Chondrocyte (in vitro differentiated cells): ENCODE data around the gene MACROH2A2. TPM values are rescaled to one million over a fixed set of nuclear protein-coding genes. Genes with fewer than 3 reads are reported as not detected.

Experiments
- DNase-seq: peaks from one replicate; pipeline ENCODE4 v3.0.0; 2021; ENCODE audit warnings: mixed read lengths, low spot score
- H3K27ac Mint-ChIP-seq: one replicate; pipeline ENCODE4 v1.8.0; 2021; ENCODE audit warnings: mild to moderate bottlenecking, moderate library complexity, mixed read lengths; ENCODE audit not compliant: unreplicated experiment
- H3K27me3 Mint-ChIP-seq: 2 replicates; pipeline ENCODE4 v1.8.0; 2021; ENCODE audit warnings: low read depth, mixed read lengths
- H3K36me3 Mint-ChIP-seq: 2 replicates; pipeline ENCODE4 v1.8.0; 2021; ENCODE audit warnings: low read depth, mixed read lengths
- H3K4me1 Mint-ChIP-seq: 2 replicates; pipeline ENCODE4 v1.8.0; 2021; ENCODE audit warnings: low read depth, mild to moderate bottlenecking, mixed read lengths
- H3K4me3 Mint-ChIP-seq: one replicate; pipeline ENCODE4 v1.8.0; 2021; ENCODE audit warnings: mild to moderate bottlenecking, moderate library complexity, mixed read lengths; ENCODE audit not compliant: unreplicated experiment
- H3K9me3 Mint-ChIP-seq: 2 replicates; pipeline ENCODE4 v1.8.0; 2021; ENCODE audit warnings: low read depth, mixed read lengths
- total RNA-seq: library from RNA; stranded (reverse); gene quantifications from 3 replicates; pipeline ENCODE4 v1.2.1, GENCODE V29; 2021
- TF ChIP-seq, protein P1 (sequence below): fragments of 200-600 bp; sonication (generic); IDR thresholded peaks from 2 replicates; pipeline ENCODE4 v1.5.0; 2021; ENCODE audit warnings: antibody characterized with exemption, mild to moderate bottlenecking, moderate library complexity

MACROH2A2 gene
- total RNA-seq, 1 donor from 2014 or later = 22.9 TPM

DNA sequence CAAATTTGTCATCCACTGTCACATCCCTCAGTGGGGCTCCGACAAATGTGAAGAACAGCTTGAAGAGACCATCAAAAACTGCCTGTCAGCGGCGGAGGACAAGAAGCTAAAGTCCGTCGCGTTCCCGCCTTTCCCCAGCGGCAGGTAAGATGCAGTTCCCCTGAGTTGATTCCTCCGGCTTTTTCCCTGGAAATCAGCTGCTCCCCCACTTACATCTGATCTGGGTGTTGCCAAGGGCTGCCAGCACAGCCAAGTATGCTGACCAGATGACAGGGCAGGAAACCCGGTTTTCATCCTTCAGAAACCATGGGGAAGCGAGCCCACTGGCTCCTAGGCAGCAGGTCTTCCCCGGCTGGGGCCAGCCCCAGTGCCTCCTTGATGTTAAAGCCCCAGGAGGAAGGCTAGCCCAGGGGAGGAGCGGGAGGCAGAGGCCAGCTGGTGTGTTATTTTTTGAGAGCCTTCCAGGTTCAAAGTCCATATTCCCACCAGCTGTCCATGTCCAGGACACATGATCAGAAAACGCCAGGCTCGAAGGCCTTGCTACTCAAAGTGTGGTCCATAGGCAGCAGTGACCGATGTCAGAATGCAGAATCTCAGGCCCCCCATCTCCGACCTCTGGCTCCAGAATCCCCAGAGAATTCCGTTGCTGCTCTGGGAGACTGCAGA, 56.6 kb downstream of the MACROH2A2 start:
- no peak for DNase-seq
- H3K27ac Mint-ChIP-seq = no peak overlapping the region

DNA sequence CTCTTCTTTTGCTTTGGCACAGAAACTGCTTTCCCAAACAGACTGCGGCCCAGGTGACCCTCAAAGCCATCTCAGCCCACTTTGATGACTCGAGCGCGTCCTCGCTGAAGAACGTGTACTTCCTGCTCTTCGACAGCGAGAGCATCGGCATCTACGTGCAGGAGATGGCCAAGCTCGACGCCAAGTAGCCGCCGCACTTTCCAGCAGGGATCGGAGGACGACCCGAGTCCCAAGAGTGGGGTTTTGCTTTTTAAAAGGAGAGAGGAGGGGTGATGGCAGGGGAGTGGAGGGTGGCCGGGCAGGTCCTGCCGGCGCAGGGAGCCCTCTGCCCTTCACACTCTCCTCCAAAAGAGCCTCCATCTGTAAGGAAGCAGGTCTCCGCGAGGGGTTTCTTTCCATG, 58.9 kb downstream of the MACROH2A2 start:
- H3K4me1 Mint-ChIP-seq = peaks cover 7% of the 10 kb centered on the region
- TF ChIP-seq, protein P1, sequence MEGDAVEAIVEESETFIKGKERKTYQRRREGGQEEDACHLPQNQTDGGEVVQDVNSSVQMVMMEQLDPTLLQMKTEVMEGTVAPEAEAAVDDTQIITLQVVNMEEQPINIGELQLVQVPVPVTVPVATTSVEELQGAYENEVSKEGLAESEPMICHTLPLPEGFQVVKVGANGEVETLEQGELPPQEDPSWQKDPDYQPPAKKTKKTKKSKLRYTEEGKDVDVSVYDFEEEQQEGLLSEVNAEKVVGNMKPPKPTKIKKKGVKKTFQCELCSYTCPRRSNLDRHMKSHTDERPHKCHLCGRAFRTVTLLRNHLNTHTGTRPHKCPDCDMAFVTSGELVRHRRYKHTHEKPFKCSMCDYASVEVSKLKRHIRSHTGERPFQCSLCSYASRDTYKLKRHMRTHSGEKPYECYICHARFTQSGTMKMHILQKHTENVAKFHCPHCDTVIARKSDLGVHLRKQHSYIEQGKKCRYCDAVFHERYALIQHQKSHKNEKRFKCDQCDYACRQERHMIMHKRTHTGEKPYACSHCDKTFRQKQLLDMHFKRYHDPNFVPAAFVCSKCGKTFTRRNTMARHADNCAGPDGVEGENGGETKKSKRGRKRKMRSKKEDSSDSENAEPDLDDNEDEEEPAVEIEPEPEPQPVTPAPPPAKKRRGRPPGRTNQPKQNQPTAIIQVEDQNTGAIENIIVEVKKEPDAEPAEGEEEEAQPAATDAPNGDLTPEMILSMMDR = no peak
- H3K4me3 Mint-ChIP-seq = no peak overlapping the region
- peaks cover 18% of the 10 kb centered on the region for H3K36me3 Mint-ChIP-seq
- no peaks in the 10 kb centered on the region for H3K27me3 Mint-ChIP-seq
- H3K9me3 Mint-ChIP-seq = no peaks in the 10 kb centered on the region
- no peak overlapping the region for H3K27ac Mint-ChIP-seq
- DNase-seq = no peak

More for the DNA sequence above, 56.6 kb downstream of the MACROH2A2 start:
- TF ChIP-seq, protein P1 = no peak
- Mint-ChIP-seq H3K9me3 (no peaks in the 10 kb centered on the region), H3K36me3 (peaks cover 19% of the 10 kb centered on the region), H3K4me1 (peaks cover 7% of the 10 kb centered on the region), H3K27me3 (no peaks in the 10 kb centered on the region), H3K4me3 (no peak overlapping the region)

DNA sequence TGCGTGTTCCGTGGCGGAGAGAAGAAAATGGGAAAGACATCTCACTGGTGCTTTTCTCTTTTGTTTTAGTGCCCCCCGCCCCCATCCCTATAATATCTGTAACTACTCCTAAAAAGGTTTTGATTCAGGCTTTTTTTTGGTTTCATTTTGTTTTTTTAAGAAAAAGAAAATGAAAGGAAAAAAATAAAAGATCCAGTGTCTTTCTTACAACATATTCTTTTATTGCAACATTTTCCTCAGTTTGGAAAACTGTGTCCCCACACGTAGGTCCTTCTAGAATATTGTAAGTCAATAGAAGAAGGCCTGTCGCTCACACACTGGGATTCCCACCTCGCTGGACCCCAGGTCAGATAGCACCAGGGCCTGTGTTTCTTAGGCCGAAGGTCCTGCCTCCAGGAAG, 59.4 kb downstream of the MACROH2A2 start:
- no peaks in the 10 kb centered on the region for H3K27me3 Mint-ChIP-seq

DNA sequence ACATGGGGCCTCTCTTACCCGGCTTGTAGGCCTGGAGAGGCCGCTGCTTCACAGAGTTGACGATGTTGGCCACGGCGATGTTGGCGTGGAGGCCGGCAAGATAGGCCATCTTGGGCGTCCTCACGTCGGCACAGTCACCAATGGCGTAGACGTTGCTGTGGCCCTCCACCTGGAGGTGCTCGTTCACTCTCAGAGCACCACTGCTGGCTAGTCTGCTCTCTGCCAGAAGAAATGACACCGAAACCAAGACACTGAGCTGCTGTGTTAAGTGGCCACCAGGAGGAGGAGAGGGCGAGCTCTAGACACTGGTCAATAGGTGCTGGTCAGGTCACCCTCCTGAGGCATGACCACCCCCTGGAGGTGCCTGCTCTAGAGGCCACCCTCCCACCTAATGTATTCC, 62.3 kb downstream of the MACROH2A2 start:
- TF ChIP-seq, protein P1 = no peak
- Mint-ChIP-seq H3K27me3 (no peaks in the 10 kb centered on the region), H3K9me3 (no peaks in the 10 kb centered on the region), H3K4me3 (no peak overlapping the region), H3K36me3 (peaks cover 18% of the 10 kb centered on the region), H3K4me1 (peaks cover 7% of the 10 kb centered on the region), H3K27ac (no peak overlapping the region)
- DNase-seq = no peak

More for the DNA sequence above, 59.4 kb downstream of the MACROH2A2 start:
- TF ChIP-seq, protein P1 = no peak
- Mint-ChIP-seq H3K27ac (no peak overlapping the region), H3K4me3 (no peak overlapping the region), H3K4me1 (peaks cover 7% of the 10 kb centered on the region), H3K36me3 (peaks cover 18% of the 10 kb centered on the region), H3K9me3 (no peaks in the 10 kb centered on the region)
- no peak for DNase-seq

DNA sequence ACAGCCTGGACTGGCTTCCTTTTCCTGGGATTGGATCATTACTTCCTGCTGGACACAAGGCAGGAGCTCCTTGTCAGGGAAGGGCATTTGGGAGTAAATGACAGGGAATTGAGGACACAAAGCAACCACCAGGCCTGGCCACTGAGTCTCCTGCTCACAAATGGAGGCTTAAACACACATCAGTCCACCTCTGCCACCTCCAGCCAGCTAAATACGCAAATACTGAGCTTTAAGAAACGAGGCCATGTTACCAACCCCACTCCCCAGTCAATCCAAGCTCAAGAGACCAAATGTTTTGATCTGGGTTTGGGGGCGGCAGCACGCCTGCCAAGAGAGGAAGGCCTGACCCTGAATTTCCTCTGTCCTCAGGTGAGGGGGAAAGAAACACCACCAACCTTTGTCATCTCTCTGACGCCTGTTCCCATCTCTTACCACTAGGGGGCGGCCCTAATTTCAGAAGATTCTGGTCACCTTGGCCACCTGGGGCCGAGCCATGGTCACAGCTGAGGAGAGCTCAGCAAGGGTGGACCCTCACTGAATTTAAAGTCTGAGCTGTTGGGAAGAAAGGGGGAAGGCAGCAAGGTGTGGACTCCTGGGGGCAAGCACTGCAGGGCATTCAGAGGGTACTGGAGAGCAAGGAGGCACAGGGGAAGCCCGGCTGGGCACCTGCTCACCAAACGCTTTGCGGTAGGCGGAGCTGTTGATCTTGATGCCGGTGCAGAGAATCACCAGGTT, 63.5 kb downstream of the MACROH2A2 start:
- DNase-seq = no peak
- H3K4me1 Mint-ChIP-seq = peaks cover 7% of the 10 kb centered on the region
- H3K9me3 Mint-ChIP-seq = no peaks in the 10 kb centered on the region
- no peak overlapping the region for H3K27ac Mint-ChIP-seq
- no peaks in the 10 kb centered on the region for H3K27me3 Mint-ChIP-seq
- H3K4me3 Mint-ChIP-seq = no peak overlapping the region
- TF ChIP-seq, protein P1 = peak; percentile 91
- peaks cover 22% of the 10 kb centered on the region for H3K36me3 Mint-ChIP-seq
